ENCODE results near the gene CEACAM3. TPM values are rescaled to one million over a fixed set of nuclear protein-coding genes. Genes with fewer than 3 reads are reported as not detected.

CEACAM3 gene
- total and polyA plus RNA-seq, 8 donors = 0.12 to 8.6 (median 0.38) TPM; not detected in 3

DNA sequence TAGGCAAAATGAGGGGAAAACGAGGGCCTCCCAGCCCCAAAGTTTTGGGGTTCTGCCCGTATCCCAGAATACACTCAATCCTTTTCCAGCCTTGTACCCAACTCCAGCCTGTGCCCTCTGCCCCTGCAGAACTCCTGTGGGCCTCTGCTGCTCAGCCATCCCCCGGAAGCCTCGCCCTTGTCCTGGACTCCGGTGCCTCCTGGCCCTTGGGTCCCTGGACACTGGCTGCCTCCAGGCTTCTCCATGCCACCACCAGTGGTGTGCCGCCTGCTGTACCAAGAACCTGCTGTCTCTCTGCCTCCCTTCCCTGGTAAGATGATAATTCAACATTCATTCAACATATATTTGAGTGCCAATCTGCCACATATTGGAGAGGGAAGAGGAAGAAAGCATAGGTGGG is 52.3 kb downstream of the CEACAM3 start:
- Histone ChIP-seq H3K27ac (no peak overlapping the region), H3K36me3 (no peaks in the 10 kb centered on the region), H3K4me1 (no peaks in the 10 kb centered on the region), H3K4me3 (no peak overlapping the region), H3K9me3 (no peaks in the 10 kb centered on the region), H3K27me3 (peaks cover 0 to 13% of the 10 kb centered on the region in 2 donors)
- no peak for DNase-seq
- ATAC-seq = no peak
- TF ChIP-seq, protein P1, sequence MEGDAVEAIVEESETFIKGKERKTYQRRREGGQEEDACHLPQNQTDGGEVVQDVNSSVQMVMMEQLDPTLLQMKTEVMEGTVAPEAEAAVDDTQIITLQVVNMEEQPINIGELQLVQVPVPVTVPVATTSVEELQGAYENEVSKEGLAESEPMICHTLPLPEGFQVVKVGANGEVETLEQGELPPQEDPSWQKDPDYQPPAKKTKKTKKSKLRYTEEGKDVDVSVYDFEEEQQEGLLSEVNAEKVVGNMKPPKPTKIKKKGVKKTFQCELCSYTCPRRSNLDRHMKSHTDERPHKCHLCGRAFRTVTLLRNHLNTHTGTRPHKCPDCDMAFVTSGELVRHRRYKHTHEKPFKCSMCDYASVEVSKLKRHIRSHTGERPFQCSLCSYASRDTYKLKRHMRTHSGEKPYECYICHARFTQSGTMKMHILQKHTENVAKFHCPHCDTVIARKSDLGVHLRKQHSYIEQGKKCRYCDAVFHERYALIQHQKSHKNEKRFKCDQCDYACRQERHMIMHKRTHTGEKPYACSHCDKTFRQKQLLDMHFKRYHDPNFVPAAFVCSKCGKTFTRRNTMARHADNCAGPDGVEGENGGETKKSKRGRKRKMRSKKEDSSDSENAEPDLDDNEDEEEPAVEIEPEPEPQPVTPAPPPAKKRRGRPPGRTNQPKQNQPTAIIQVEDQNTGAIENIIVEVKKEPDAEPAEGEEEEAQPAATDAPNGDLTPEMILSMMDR (IDR thresholded peaks at IDR 0.05) = no peak
- intact Hi-C loops (cut with DNase I) = no loop called here

- intact Hi-C loops (cut with DNase I) = no loop called here
- no peak for DNase-seq
- Histone ChIP-seq H3K27ac (no peak overlapping the region), H3K4me1 (no peaks in the 10 kb centered on the region), H3K4me3 (no peak overlapping the region), H3K9me3 (no peaks in the 10 kb centered on the region), H3K36me3 (no peaks in the 10 kb centered on the region), H3K27me3 (peaks cover 0 to 13% of the 10 kb centered on the region in 2 donors)
- ATAC-seq = no peak
- TF ChIP-seq, protein P1 (IDR thresholded peaks at IDR 0.05) = no peak
Observed at GRCh38 chr19:41849067-41849466, 52.7 kb downstream of the CEACAM3 start.

DNA sequence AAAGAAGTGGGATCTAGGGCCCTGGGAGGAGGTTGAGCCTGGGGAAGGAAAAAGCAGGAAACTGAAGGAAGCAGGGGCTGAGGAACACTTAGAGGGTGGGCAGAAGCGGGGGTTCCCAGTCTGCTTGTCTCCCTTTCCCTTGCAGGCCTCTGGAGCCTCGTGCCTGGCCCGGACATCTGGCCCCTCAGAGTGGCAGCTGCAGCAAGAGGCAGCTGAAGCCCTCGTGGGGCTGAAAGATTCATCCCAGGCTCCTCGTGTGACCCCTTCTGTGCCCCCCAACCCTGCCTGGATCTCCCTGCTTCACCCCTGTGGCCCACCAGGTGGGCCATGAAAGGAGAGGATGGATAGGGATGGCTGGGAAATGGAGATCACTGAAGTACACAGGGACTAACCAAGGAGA is 54.0 kb downstream of the CEACAM3 start:
- intact Hi-C loops (cut with DNase I) = no loop called here
- DNase-seq (no peak), ATAC-seq (no peak)
- Histone ChIP-seq H3K4me1 (no peaks in the 10 kb centered on the region), H3K4me3 (no peak overlapping the region), H3K36me3 (no peaks in the 10 kb centered on the region), H3K27ac (no peak overlapping the region), H3K27me3 (peaks cover 0 to 13% of the 10 kb centered on the region in 2 donors), H3K9me3 (no peaks in the 10 kb centered on the region)
- TF ChIP-seq, protein P1 (IDR thresholded peaks at IDR 0.05) = no peak

DNA sequence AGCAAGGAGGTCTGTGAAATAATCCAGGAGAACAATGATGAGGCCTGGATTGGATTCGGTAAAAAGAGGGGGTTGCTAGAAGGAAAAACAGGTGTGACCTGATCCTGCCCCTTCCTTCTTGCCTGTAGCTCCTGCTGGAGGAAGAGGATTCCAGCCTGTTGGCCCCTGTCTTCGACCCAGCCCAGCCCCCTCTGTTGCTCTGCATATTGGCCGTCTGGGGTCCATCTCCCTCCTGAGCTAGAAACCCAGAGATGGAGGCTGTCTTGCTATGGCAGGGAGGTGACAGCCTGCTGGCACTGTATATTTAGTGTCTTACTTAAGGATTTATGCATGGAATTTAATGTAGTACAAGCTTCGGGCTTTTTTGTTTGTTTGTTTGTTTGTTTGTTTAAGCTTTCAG is 55.1 kb downstream of the CEACAM3 start:
- TF ChIP-seq, protein P1 (IDR thresholded peaks at IDR 0.05) = no peak
- intact Hi-C loops (cut with DNase I) = no loop called here

DNA sequence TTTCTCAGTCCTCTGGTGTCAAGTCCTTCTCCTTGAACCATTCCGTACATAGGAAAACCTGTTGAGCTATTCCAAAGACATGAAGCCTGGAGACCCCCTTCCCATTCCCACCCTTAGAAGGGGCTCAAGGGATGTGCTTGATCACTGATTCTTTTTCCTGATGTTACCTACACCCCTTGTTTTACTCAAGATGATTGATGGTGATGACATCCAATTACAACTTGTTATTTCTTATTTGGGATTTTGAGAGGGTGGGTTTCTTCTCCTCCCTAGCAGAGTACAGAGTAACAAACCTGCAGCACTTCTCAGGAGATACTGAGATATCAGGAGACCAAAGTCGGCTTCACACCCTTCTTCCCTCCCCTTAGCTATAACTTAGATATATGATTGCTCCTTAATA is 57.0 kb downstream of the CEACAM3 start:
- H3K4me3 ChIP-seq = no peak overlapping the region
- H3K9me3 ChIP-seq = no peaks in the 10 kb centered on the region
- TF ChIP-seq, protein P1 (IDR thresholded peaks at IDR 0.05) = no peak
- H3K27me3 ChIP-seq = no peaks in the 10 kb centered on the region
- intact Hi-C loops (cut with DNase I) = no loop called here
- H3K27ac ChIP-seq = no peak overlapping the region
- no peaks in the 10 kb centered on the region for H3K4me1 ChIP-seq
- DNase-seq (no peak), ATAC-seq (no peak)
- no peaks in the 10 kb centered on the region for H3K36me3 ChIP-seq

More for the DNA sequence above, 55.1 kb downstream of the CEACAM3 start:
- Histone ChIP-seq H3K36me3 (no peaks in the 10 kb centered on the region), H3K4me3 (no peak overlapping the region), H3K9me3 (no peaks in the 10 kb centered on the region), H3K27me3 (peaks cover 0 to 13% of the 10 kb centered on the region in 2 donors), H3K27ac (no peak overlapping the region), H3K4me1 (no peaks in the 10 kb centered on the region)
- ATAC-seq (no peak), DNase-seq (no peak)
